T-helper 1 cell (primary cell): ENCODE results near the gene NEMP2.
"Not testable (repeated sequence)": the region's sequence is repeated elsewhere in the genome, so short reads cannot be mapped to it uniquely, and the experiment has no call there.

Source experiments
- DNase-seq, 5 donors: peaks; one replicate each; pipeline ENCODE4 v3.0.0-alpha.2; 2012 to 2020

NEMP2 gene

GRCh38 chr2:190488516-190489233 lies 45.8 kb downstream of the NEMP2 start:
- no peak for DNase-seq

- DNase-seq, result no peak
These were observed 48.4 kb downstream of the NEMP2 start for GRCh38 chr2:190486037-190486623.

GRCh38 chr2:190482451-190482850 lies 52.1 kb downstream of the NEMP2 start:
- no peak for DNase-seq

GRCh38 chr2:190481339-190481738 lies 53.2 kb downstream of the NEMP2 start:
- no peak for DNase-seq

- no peak for DNase-seq
These were observed 55.8 kb downstream of the NEMP2 start for GRCh38 chr2:190478572-190479195.

- DNase-seq, result no peak
These were observed 56.7 kb downstream of the NEMP2 start for GRCh38 chr2:190477661-190478454.

- DNase-seq, result no peak
These were observed 64.2 kb downstream of the NEMP2 start for GRCh38 chr2:190470256-190470826.

GRCh38 chr2:190469771-190470170 lies 64.8 kb downstream of the NEMP2 start:
- DNase-seq, result no peak

GRCh38 chr2:190468814-190469569 lies 65.5 kb downstream of the NEMP2 start:
- DNase-seq, result no peak

- DNase-seq, result not testable (repeated sequence)
These were observed 66.2 kb downstream of the NEMP2 start for GRCh38 chr2:190468354-190468753.

- no peak for DNase-seq
These were observed 66.9 kb downstream of the NEMP2 start for GRCh38 chr2:190467575-190468083.

GRCh38 chr2:190466819-190467446 lies 67.6 kb downstream of the NEMP2 start:
- DNase-seq, result no peak

- DNase-seq, result no peak
These were observed 69.5 kb downstream of the NEMP2 start for GRCh38 chr2:190465060-190465459.

- no peak for DNase-seq
These were observed 71.9 kb downstream of the NEMP2 start for GRCh38 chr2:190462611-190463010.

GRCh38 chr2:190462181-190462580 lies 72.3 kb downstream of the NEMP2 start:
- DNase-seq, result no peak

- no peak for DNase-seq
These were observed 74.0 kb downstream of the NEMP2 start for GRCh38 chr2:190460487-190460886.

GRCh38 chr2:190459881-190460280 lies 74.6 kb downstream of the NEMP2 start:
- DNase-seq, result no peak

GRCh38 chr2:190458352-190459107 lies 76.0 kb downstream of the NEMP2 start:
- no peak for DNase-seq

GRCh38 chr2:190457256-190457655 lies 77.3 kb downstream of the NEMP2 start:
- no peak for DNase-seq

GRCh38 chr2:190456833-190457232 lies 77.7 kb downstream of the NEMP2 start:
- DNase-seq, result no peak
